Measurements from ENCODE around the gene GMDS.

The GMDS gene

DNA sequence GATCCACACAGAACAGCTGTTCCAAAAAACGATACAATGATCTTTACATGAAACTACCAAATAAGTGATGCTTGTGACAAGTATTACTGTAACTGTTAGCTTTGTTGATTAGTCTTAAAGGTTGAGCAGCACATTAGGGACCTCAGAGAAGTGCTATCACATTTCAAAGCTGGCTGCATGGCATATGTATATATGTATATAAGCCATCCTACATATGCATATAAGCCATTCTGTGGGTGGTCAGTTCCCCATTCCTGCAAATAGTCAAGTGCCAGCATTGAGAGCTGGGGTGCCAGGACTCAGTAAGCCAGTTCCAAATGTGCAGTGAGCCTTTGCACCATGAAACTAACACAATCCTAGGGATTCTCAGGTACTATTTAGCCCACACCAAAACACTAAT lies 339.4 kb downstream of the GMDS start:
- no peak for DNase-seq (ENCODE audit: low read depth)
- TF ChIP-seq, protein P1, sequence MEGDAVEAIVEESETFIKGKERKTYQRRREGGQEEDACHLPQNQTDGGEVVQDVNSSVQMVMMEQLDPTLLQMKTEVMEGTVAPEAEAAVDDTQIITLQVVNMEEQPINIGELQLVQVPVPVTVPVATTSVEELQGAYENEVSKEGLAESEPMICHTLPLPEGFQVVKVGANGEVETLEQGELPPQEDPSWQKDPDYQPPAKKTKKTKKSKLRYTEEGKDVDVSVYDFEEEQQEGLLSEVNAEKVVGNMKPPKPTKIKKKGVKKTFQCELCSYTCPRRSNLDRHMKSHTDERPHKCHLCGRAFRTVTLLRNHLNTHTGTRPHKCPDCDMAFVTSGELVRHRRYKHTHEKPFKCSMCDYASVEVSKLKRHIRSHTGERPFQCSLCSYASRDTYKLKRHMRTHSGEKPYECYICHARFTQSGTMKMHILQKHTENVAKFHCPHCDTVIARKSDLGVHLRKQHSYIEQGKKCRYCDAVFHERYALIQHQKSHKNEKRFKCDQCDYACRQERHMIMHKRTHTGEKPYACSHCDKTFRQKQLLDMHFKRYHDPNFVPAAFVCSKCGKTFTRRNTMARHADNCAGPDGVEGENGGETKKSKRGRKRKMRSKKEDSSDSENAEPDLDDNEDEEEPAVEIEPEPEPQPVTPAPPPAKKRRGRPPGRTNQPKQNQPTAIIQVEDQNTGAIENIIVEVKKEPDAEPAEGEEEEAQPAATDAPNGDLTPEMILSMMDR (IDR thresholded peaks at IDR 0.05; ENCODE audit: insufficient read depth, low read depth, low read length, missing control alignments), result no peak
- H3K4me3 ChIP-seq (ENCODE audit: low read depth, low read length), result no peak overlapping the region

DNA sequence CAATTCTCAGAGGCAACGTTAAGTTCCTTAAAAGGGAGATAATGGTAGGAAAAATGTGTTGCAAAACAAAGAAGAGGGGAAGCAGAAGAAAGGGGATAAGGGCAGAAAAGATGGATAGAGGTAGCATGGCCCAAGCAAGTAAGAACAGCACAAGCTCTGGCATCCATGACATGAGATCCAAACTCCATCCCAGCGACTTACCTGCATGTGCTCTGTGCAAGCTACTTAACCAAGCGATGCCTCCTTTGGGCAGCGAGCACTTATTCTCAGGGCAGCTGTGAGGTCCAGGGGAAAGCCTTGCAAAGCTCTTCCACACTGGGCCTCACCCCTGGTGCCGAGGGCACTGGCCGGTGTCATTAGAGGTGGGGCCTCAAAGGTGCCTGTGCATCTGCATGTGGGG lies 340.5 kb downstream of the GMDS start:
- no peak overlapping the region for H3K4me3 ChIP-seq (ENCODE audit: low read depth, low read length)
- TF ChIP-seq, protein P1 (IDR thresholded peaks at IDR 0.05; ENCODE audit: insufficient read depth, low read depth, low read length, missing control alignments), result no peak
- no peak for DNase-seq (ENCODE audit: low read depth)

DNA sequence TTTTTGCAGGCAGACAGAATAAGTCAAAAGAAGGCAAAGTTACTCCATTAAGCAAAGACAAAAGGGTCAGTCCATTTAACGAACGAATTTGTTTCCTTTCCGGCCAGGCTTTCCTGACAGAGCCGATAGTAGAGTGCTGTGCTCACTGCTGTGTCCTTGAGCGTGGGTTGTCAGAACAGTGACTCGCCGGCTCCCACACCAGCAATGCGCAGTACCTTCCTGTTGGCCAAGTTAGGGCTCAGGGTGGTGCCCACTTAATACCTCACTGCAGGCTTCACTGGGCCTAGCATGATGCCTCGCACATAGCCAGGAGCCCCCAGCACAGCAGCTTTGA lies 341.0 kb downstream of the GMDS start:
- no peak overlapping the region for H3K4me3 ChIP-seq (ENCODE audit: low read depth, low read length)
- no peak for DNase-seq (ENCODE audit: low read depth)
- TF ChIP-seq, protein P1 (IDR thresholded peaks at IDR 0.05; ENCODE audit: insufficient read depth, low read depth, low read length, missing control alignments), result no peak

DNA sequence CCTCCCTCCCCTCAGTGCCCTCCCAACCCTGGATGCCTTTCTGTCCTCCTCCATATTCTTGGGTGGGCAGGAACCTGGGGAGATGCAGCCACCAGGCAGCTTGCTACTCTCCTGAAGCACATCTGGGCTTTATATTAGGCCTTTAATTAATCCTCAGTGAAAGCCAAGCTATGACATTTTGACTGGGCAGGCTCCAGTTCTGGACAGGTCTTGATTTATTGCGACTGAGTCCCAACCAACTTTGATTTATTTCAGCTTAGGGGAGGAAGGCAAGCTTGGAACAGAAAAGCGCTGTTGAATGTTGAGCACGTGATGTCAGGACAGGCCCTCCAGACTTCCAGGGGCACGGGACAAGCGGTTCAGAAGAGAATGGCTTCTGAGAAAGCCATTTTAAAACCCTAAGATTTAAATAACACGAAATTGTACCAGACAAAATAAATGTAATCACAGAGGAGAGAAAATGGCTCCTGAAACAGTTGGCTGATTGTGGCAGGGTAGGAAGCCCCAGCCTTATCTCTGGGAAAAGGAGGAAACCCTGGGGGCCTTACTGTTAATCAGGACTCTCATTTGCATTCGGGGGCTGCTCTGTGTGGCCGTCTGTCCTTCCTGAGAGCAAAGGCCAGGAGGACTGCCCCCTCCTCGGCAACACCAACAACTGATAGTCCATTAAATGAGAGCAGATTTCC lies 341.5 kb downstream of the GMDS start:
- DNase-seq (ENCODE audit: low read depth), result no peak
- TF ChIP-seq, protein P1 (IDR thresholded peaks at IDR 0.05; ENCODE audit: insufficient read depth, low read depth, low read length, missing control alignments), result no peak
- H3K4me3 ChIP-seq (ENCODE audit: low read depth, low read length), result no peak overlapping the region

DNA sequence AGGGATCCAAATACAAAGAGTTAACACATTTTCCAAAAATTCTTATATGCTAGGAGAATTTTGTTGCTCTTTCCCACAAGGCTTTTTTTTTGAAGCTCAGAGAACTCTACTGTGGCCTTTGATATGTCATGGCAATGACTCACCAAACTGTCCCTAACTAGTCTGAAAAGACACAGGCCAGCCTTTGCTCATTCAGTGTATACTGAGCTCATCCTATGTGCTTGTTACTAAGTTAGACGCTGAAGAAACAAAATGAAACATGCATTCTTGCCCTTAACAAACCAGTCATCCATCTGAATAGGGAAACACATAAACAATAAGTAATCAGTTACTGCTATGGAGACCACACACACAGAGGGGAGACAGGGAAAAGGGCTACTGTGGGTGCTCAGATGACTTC lies 343.8 kb downstream of the GMDS start:
- no peak for DNase-seq (ENCODE audit: low read depth)
- H3K4me3 ChIP-seq (ENCODE audit: low read depth, low read length), result no peak overlapping the region
- TF ChIP-seq, protein P1 (IDR thresholded peaks at IDR 0.05; ENCODE audit: insufficient read depth, low read depth, low read length, missing control alignments), result no peak

DNA sequence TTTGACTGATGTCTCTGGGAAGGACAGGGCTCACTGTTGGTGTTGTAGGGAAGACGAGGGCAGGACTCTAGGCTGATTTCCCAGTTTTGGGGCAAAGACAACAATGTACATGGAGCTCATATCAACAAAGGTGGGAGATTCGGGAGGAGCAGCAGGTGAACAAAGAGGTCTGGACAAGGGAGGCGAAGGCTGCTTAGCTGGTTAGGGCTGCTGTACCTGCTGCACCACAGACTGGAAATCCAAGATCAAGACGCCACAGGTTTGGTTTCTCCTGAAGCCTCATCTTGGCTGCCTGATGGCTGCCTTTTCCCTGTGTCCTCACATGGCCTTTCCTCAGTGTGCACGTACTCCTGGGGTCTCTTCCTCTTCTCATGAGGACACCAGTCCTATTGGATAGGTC lies 348.5 kb downstream of the GMDS start:
- H3K4me3 ChIP-seq (ENCODE audit: low read depth, low read length), result no peak overlapping the region
- DNase-seq (ENCODE audit: low read depth), result no peak
- TF ChIP-seq, protein P1 (IDR thresholded peaks at IDR 0.05; ENCODE audit: insufficient read depth, low read depth, low read length, missing control alignments), result no peak

DNA sequence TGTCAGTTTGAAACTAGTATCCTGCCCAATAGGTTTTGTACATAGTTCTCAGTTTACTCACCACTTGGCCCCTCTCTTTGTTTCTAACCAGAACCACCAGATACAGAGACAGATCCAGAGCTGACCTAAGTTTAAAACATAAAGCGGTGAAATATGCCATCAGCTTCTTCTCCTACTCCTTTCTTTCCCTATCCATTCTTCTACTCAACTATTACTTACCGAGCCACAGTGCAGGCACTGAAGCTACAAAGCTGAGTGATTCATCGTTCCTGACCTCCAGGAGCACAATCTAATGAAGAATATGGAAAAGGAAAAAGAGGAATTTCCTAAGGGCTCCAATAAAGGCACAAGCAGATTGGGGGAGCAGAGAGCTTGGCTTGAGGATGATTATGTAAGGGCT lies 349.7 kb downstream of the GMDS start:
- no peak overlapping the region for H3K4me3 ChIP-seq (ENCODE audit: low read depth, low read length)
- DNase-seq (ENCODE audit: low read depth), result no peak
- TF ChIP-seq, protein P1 (IDR thresholded peaks at IDR 0.05; ENCODE audit: insufficient read depth, low read depth, low read length, missing control alignments), result no peak
